B cell (primary cell): ENCODE results near the gene ESRRB. TPM values are rescaled to one million over a fixed set of nuclear protein-coding genes. Genes with fewer than 3 reads are reported as not detected.

Experiments
- ATAC-seq: fragments of 200-7000 bp; cut with Tn5 transposase; one replicate; pipeline ENCODE4 v1.10.0; 2021; ENCODE audit warnings: low read depth, mild to moderate bottlenecking, moderate number of reproducible peaks, moderate library complexity
- CTCF ChIA-PET: fragments of 350-600 bp; sonication (Branson Sonifier 250); formaldehyde crosslinking; loops from one replicate; lab custom pipeline; 2021; ENCODE audit warnings: antibody characterized with exemption, inconsistent platforms; lab: Charles Lee
- POLR2A ChIA-PET: fragments of 350-600 bp; sonication (Branson Sonifier 250); formaldehyde crosslinking; loops from one replicate; lab custom pipeline; 2021; ENCODE audit warnings: antibody characterized with exemption; lab: Charles Lee
- DNase-seq: peaks from one replicate; pipeline ENCODE4 v3.0.0; 2013
- H2AFZ ChIP-seq: 2 replicates; pipeline ENCODE4 v1.6.1; 2012; ENCODE audit warnings: mild to moderate bottlenecking, low read depth, low read length; ENCODE audit not compliant: insufficient read depth, poor library complexity, severe bottlenecking
- H3K27ac ChIP-seq, 2 donors: 1 replicate in 1 of 2; 2 replicates in 1 of 2; pipeline ENCODE4 v1.5.1; 2012 to 2013; ENCODE audit warnings: low read length in 2 of 2, mild to moderate bottlenecking in 2 of 2, moderate library complexity in 1 of 2
- H3K27me3 ChIP-seq, 4 experiments: fragments of 200-600 bp in 1 of 4; sonication (generic) in 1 of 4; replicated peaks in 1 of 4; 1 replicate in 2 of 4; 2 replicates in 2 of 4; pipeline versions ENCODE4 v1.6.1 to v1.7.0; 2013 to 2016; ENCODE audit warnings: low read length in 3 of 4, mild to moderate bottlenecking in 2 of 4, mixed read lengths in 1 of 4, moderate library complexity in 1 of 4; ENCODE audit not compliant: insufficient read depth in 4 of 4, control insufficient read depth in 3 of 4; ENCODE audit errors: control extremely low read depth in 1 of 4
- H3K36me3 ChIP-seq, 2 experiments: replicated peaks in 1 of 2; 1 replicate in 1 of 2; 2 replicates in 1 of 2; pipeline versions ENCODE4 v1.6.1 to v1.7.1; 2013; ENCODE audit warnings: low read length in 1 of 2; ENCODE audit not compliant: insufficient read depth in 2 of 2, control insufficient read depth in 1 of 2; ENCODE audit errors: control extremely low read depth in 1 of 2, extremely low read depth in 1 of 2
- H3K4me1 ChIP-seq, 2 donors: fragments of 200-600 bp in 1 of 2; sonication (generic) in 1 of 2; 1 replicate in 1 of 2; 2 replicates in 1 of 2; pipeline versions ENCODE4 v1.5.1 to v1.6.1; 2013 to 2017; ENCODE audit warnings: low read length in 2 of 2; ENCODE audit not compliant: control insufficient read depth in 2 of 2, insufficient read depth in 2 of 2
- H3K4me2 ChIP-seq: replicated peaks from 2 replicates; pipeline ENCODE3; 2012; ENCODE audit warnings: mild to moderate bottlenecking, low read depth, low read length; ENCODE audit not compliant: poor library complexity, severe bottlenecking
- H3K4me3 ChIP-seq, 5 experiments: fragments of 200-600 bp in 1 of 5; sonication (generic) in 1 of 5; 1 replicate in 3 of 5; 2 replicates in 2 of 5; pipeline versions ENCODE4 v1.5.1 to v1.7.0; 2011 to 2016; ENCODE audit warnings: low read length in 4 of 5, mild to moderate bottlenecking in 4 of 5, low read depth in 2 of 5, control low read depth in 1 of 5, moderate library complexity in 1 of 5; ENCODE audit not compliant: insufficient read depth in 1 of 5; ENCODE audit errors: control extremely low read depth in 1 of 5, extremely low read depth in 1 of 5
- H3K79me2 ChIP-seq: fragments of 200-600 bp; sonication (generic); one replicate; pipeline ENCODE4 v1.6.0; 2016; ENCODE audit warnings: low read length; ENCODE audit not compliant: control insufficient read depth, insufficient read depth
- H3K9ac ChIP-seq: fragments of 200-600 bp; sonication (generic); 2 replicates; pipeline ENCODE4 v1.6.1; 2017; ENCODE audit warnings: mild to moderate bottlenecking, low read length, moderate library complexity
- H3K9me3 ChIP-seq, 3 donors: one replicate each; pipeline versions ENCODE4 v1.6.1 to v1.7.1; 2013; ENCODE audit warnings: low read length in 2 of 3; ENCODE audit not compliant: control insufficient read depth in 2 of 3, insufficient read depth in 1 of 3; ENCODE audit errors: control extremely low read depth in 1 of 3
- H4K20me1 ChIP-seq: 2 replicates; pipeline ENCODE4 v1.6.0; 2012; ENCODE audit warnings: mild to moderate bottlenecking, low read length; ENCODE audit not compliant: insufficient read depth, control insufficient read depth, poor library complexity, severe bottlenecking
- H3K27ac Mint-ChIP-seq: one replicate; pipeline ENCODE4 v1.8.0; 2021; ENCODE audit warnings: mixed read lengths
- H3K27me3 Mint-ChIP-seq: one replicate; pipeline ENCODE4 v1.8.0; 2021; ENCODE audit warnings: mixed read lengths
- H3K4me1 Mint-ChIP-seq: one replicate; pipeline ENCODE4 v1.8.0; 2021; ENCODE audit warnings: mixed read lengths
- H3K4me3 Mint-ChIP-seq: one replicate; pipeline ENCODE4 v1.8.0; 2021; ENCODE audit warnings: mixed read lengths
- H3K9me3 Mint-ChIP-seq: one replicate; pipeline ENCODE4 v1.8.0; 2022; ENCODE audit warnings: mixed read lengths; ENCODE audit not compliant: insufficient read depth
- CTCF ChIP-seq: fragments of 200-600 bp; IDR thresholded peaks from one replicate; pipeline ENCODE4 v1.8.0; 2022; ENCODE audit warnings: antibody characterized with exemption, mild to moderate bottlenecking
- EZH2 ChIP-seq: IDR thresholded peaks from 2 replicates; pipeline ENCODE4 v1.6.1; 2012; ENCODE audit warnings: borderline replicate concordance, low read depth, mild to moderate bottlenecking, moderate library complexity, low read length; ENCODE audit not compliant: insufficient read depth, poor library complexity, severe bottlenecking
- WGBS: methylation state at CpG from one replicate; pipeline ENCODE4 v1.1.5; 2013; ENCODE audit warnings: missing lambda C conversion rate; ENCODE audit not compliant: insufficient coverage; 5-methylcytosine and 5-hydroxymethylcytosine counted together
- intact Hi-C: fragments of 100-400 bp; cut with micrococcal nuclease; formaldehyde crosslinking; loops from one replicate; pipeline ENCODE4 v1.10.0; 2022
- polyA plus RNA-seq: library from polyadenylated mRNA; depleted of rRNA; stranded (reverse); fragments of >200 nt; gene quantifications from 2 replicates; pipeline ENCODE4 v1.2.3, GENCODE V29; 2012
- total RNA-seq, 2 donors: library from RNA; stranded (reverse); fragments of 120-200 nt in 1 of 2; gene quantifications; 1 replicate in 1 of 2; 2 replicates in 1 of 2; pipeline versions ENCODE4 v1.2.3 to v1.2.4, GENCODE V29; 2013 to 2022

The ESRRB gene
- total and polyA plus RNA-seq, 2 donors (not counting 1 experiment from before 2014, with no cell fraction given) = 0.13 TPM; not detected in 1

GRCh38 chr14:76488551-76488950 lies 112.6 kb downstream of the ESRRB start:
- Mint-ChIP-seq H3K4me3 (no peak overlapping the region), H3K4me1 (no peaks in the 10 kb centered on the region), H3K9me3 (no peaks in the 10 kb centered on the region), H3K27me3 (peaks cover 25% of the 10 kb centered on the region), H3K27ac (no peak overlapping the region)
- intact Hi-C loops = no loop called here
- no peaks in the 10 kb centered on the region for H4K20me1 ChIP-seq
- DNase-seq (no peak), ATAC-seq (no peak)
- H3K4me1 ChIP-seq = no peaks in the 10 kb centered on the region
- no peak overlapping the region for H2AFZ ChIP-seq
- ChIA-PET CTCF (no interaction called here), POLR2A (no interaction called here)
- no peaks in the 10 kb centered on the region for H3K36me3 ChIP-seq
- H3K9ac ChIP-seq = no peak overlapping the region
- no peak overlapping the region for H3K4me3 ChIP-seq
- H3K79me2 ChIP-seq = no peaks in the 10 kb centered on the region
- H3K27me3 ChIP-seq = no peaks in the 10 kb centered on the region
- WGBS = 80% methylated on average over 3 of the region's 4 CpGs
- no peak overlapping the region for H3K4me2 ChIP-seq
- TF ChIP-seq EZH2 = no peak
- TF ChIP-seq CTCF = no peak
- H3K9me3 ChIP-seq = no peaks in the 10 kb centered on the region
- H3K27ac ChIP-seq = no peak overlapping the region

GRCh38 chr14:76489667-76490066 lies 113.7 kb downstream of the ESRRB start:
- no peaks in the 10 kb centered on the region for H3K79me2 ChIP-seq
- CTCF ChIA-PET = no interaction called here

More at GRCh38 chr14:76489667-76490066, 113.7 kb downstream of the ESRRB start:
- ATAC-seq (no peak), DNase-seq (no peak)
- WGBS = 77% methylated on average over 3 of the region's 3 CpGs
- Histone ChIP-seq H3K9me3 (no peaks in the 10 kb centered on the region), H2AFZ (no peak overlapping the region), H3K36me3 (no peaks in the 10 kb centered on the region), H3K27ac (no peak overlapping the region), H3K4me1 (no peaks in the 10 kb centered on the region), H3K27me3 (no peaks in the 10 kb centered on the region), H4K20me1 (no peaks in the 10 kb centered on the region), H3K4me2 (no peak overlapping the region), H3K4me3 (no peak overlapping the region), H3K9ac (no peak overlapping the region)
- intact Hi-C loops = no loop called here
- peaks cover 25% of the 10 kb centered on the region for H3K27me3 Mint-ChIP-seq
- no peaks in the 10 kb centered on the region for H3K4me1 Mint-ChIP-seq
- no peaks in the 10 kb centered on the region for H3K9me3 Mint-ChIP-seq
- TF ChIP-seq CTCF (no peak), EZH2 (no peak)
- H3K27ac Mint-ChIP-seq = no peak overlapping the region
- POLR2A ChIA-PET = no interaction called here
- H3K4me3 Mint-ChIP-seq = no peak overlapping the region
